GM18502 (cell line): ENCODE measurements around the gene DENND4C.
"Not testable (repeated sequence)": the region's sequence is repeated elsewhere in the genome, so short reads cannot be mapped to it uniquely, and the experiment has no call there.

Source experiments
- ATAC-seq: cut with Tn5 transposase; IDR thresholded peaks from one replicate; pipeline ENCODE4 v1.9.1; 2021; ENCODE audit warnings: mild to moderate bottlenecking; ENCODE audit not compliant: unreplicated experiment, poor library complexity

DENND4C gene

DNA sequence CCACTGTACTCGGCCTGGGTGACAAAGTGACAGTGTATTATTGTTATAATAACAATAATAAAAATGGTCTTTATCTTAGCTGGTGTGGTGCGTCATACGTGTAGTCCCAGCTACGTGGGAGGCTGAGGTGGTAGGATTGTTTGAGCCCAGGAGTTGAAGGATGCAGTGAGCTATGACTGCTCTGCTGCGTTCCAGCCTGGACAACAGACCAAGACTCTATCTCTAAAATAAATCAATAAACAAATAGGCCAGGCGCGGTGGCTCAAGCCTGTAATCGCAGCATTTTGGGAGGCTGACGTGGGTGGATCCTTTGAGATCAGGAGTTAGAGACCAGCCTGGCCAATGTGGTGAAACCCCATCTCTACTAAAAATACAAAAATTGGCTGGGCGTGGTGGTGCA is 9.2 kb upstream of the DENND4C start:
- ATAC-seq = no peak

GRCh38 chr9:19223724-19224123 is 6.8 kb upstream of the DENND4C start:
- ATAC-seq = no peak

GRCh38 chr9:19224563-19224962 is 5.9 kb upstream of the DENND4C start:
- ATAC-seq = no peak

- ATAC-seq = peak; percentile 60
Measured at GRCh38 chr9:19229595-19230354, 718 bp upstream of the DENND4C start.

GRCh38 chr9:19231126-19231903 is 822 bp downstream of the DENND4C start:
- peak; percentile 11 for ATAC-seq

- no peak for ATAC-seq
Measured at GRCh38 chr9:19231904-19232822, 1.7 kb downstream of the DENND4C start.

GRCh38 chr9:19232823-19233194 is 2.3 kb downstream of the DENND4C start:
- peak; percentile 28 for ATAC-seq

GRCh38 chr9:19233344-19233743 is 2.9 kb downstream of the DENND4C start:
- no peak for ATAC-seq

DNA sequence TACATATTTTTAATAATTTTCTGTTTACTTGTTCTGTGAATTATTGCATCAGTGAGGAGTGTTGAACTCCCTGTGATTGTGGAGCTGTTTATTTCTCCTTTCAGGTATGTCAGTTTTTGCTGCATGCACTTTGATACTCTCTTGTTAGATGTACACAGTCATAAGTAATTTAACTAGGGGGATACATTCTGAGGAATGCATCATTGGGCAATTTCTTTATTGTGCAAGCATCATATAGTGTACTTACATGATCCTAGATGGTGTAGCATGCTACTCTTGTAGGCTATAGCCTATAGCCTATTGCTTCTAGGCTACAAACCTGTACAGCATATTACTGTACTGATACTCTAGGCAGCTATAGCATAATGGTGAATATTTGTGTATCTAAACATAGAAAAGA is 9.5 kb downstream of the DENND4C start:
- ATAC-seq = no peak

GRCh38 chr9:19241728-19242127 is 11.2 kb downstream of the DENND4C start:
- ATAC-seq = no peak

DNA sequence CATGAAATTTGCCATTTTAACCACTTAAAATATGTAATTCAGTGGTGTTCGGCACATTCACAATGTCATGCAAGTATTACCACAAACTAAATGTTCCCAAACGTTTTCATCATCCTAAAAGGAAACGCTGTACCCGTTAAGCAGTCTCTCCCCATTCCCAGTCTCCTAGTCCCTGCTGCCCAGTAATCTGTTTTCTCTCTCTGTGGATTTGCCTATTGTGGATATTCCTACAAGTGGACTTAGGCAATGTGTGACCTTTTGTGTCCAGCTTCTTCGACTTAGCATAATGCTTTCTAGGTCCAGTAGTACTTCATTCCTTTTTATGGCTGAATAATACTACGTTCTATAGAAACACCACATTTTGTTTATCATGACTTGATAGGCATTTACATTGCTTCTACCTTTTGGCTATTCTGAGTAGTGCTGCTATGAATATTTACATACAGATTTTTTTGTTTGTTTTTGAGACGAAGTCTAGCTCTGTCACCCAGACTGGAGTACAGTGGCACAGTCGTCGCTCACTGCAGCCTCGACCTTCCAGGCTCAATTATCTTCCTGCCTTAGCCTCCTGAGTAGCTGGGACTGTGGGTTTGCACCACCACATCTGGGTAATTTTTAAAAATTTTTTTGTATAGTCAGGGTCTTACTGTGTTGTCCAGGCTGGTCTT is 13.0 kb downstream of the DENND4C start:
- no peak for ATAC-seq

DNA sequence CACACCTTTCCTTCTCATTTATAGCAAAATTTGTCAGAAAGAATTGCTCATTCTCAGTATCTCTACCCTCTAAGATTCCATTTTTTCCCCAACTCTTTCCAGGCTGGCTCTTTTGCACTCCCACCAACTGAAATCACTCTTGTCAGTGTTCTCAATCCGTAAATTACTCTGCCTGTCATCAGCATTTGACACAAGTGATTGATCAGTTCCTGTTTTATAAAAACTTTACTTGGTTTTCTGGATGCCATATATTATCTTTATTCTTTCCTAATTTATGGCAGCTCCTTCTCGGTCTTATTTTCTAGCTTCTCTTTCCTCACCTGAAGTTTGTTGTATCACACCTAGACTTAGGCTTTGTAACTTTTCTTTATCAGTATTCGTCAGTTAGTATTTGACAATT is 16.4 kb downstream of the DENND4C start:
- ATAC-seq = no peak

- no peak for ATAC-seq
Measured at GRCh38 chr9:19247420-19247819, 16.9 kb downstream of the DENND4C start.

DNA sequence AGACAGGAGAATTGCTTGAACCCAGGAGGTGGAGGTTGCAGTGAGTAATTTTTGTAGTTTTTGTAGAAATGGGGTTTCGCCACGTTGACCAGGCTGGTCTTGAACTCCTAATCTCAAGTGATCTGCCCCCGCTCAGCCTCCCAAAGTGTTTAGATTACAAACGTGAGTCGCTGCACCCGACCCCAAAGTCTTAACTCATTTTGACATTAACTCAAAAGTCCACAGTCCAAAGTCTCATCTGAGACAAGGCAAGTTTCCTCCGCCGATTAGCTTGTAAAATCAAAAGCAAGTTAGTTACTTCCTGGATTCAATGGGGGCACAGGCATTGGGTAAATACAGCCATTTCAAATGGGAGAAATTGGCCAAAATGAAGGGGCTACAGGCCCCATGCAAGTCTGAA is 19.9 kb downstream of the DENND4C start:
- not testable (repeated sequence) for ATAC-seq

DNA sequence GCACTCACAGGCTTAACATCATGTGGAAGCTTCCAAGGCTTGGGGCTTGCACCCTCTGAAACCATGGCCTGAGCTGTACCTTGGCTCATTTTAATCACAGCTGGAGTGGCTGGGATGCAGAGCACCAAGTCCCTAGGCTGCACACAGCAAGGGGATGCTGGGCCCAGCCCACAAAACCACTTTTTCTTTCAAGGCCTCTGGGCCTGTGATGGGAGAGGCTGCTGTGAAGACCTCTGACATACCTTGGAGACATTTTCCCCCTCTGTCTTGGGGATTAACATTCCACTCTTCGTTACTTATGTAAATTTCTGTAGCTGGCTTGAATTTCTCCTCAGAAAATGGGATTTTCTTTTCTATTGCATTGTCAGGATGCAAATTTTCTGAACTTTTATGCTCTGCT is 20.7 kb downstream of the DENND4C start:
- not testable (repeated sequence) for ATAC-seq

DNA sequence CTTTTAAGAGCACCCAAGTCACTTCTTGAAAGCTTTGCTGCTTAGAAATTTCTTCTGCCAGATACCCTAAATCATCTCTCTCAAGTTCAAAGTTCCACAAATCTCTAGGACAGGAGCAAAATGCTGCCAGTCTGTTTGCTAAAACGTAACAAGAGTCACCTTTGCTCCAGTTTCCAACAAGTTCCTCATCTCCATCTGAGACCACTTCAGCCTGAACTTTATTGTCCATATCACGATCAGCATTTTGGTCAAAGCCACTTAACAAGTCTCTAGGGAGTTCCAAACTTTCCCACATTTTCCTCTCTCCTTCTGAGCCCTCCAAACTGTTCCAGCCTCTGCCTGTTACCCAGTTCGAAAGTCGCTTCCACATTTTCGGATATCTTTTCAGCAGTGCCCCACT is 21.1 kb downstream of the DENND4C start:
- not testable (repeated sequence) for ATAC-seq

GRCh38 chr9:19252174-19252884 is 21.8 kb downstream of the DENND4C start:
- no peak for ATAC-seq

DNA sequence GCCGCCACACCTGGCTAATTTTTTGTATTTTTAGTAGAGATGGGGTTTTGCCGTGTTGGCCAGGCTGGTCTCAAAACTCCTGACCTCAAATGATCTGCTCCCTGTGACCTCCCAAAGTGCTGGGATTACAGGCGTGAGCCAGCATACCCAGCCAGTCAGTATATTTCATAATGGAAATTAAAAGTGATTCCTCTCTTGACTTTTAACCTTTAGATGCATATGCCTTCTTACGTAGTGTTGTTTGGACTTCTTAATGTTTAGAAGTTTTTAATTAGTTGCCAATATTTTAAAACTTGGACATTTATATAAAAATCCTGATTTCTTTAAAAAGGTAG is 22.4 kb downstream of the DENND4C start:
- ATAC-seq = no peak

DNA sequence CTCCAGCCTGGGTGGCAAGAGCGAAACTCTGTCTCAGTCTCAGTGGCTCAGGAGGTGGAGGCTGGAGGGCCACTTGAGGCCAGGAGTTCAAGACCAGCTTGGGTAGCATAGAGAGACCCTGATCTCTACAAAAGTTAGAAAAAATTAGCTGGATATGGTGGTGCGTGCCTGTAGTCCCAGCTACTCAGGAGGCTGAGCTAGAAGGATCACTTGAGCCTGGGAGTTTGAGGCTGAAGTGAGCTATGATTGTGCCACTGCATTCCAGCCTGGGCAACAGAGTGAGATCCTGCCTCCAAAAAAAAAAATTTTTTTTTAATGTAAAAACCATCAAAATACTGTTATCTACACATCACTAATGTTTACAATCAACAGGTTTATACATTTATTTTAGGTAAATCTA is 24.6 kb downstream of the DENND4C start:
- no peak for ATAC-seq

- no peak for ATAC-seq
Measured at GRCh38 chr9:19255821-19256220, 25.3 kb downstream of the DENND4C start.
